Tibial artery (tissue), 4 donors: ENCODE results near the gene RAE1.
"Not testable (repeated sequence)": the region's sequence is repeated elsewhere in the genome, so short reads cannot be mapped to it uniquely, and the experiment has no call there.

Source experiments
- DNase-seq, 2 donors: peaks; one replicate each; pipeline ENCODE4 v3.0.0-alpha.2; 2019
- H3K27ac ChIP-seq, 2 donors: fragments of 200-600 bp; sonication (generic) in 1 of 2; 1 replicate in 1 of 2; 2 replicates in 1 of 2; pipeline ENCODE4 v1.5.1; 2018 to 2019; ENCODE audit warnings: mild to moderate bottlenecking in 1 of 2
- H3K27me3 ChIP-seq, 2 donors: fragments of 200-600 bp; sonication (generic) in 1 of 2; one replicate each; pipeline versions ENCODE4 v1.5.1 to v1.6.0; 2016 to 2019
- H3K36me3 ChIP-seq, 3 donors: fragments of 200-600 bp; sonication (generic) in 2 of 3; one replicate each; pipeline ENCODE4 v1.5.1; 2016 to 2019; ENCODE audit warnings: mild to moderate bottlenecking in 2 of 3
- H3K4me1 ChIP-seq, 4 donors: fragments of 200-600 bp; sonication (generic) in 2 of 4; 1 replicate in 3 of 4; 2 replicates in 1 of 4; pipeline ENCODE4 v1.5.1; 2016 to 2019
- H3K4me3 ChIP-seq, 2 donors: fragments of 200-600 bp; sonication (generic) in 1 of 2; 1 replicate in 1 of 2; 2 replicates in 1 of 2; pipeline ENCODE4 v1.5.1; 2018 to 2019; ENCODE audit warnings: mild to moderate bottlenecking in 2 of 2
- H3K9me3 ChIP-seq, 3 donors: fragments of 200-600 bp; sonication (generic) in 1 of 3; one replicate each; pipeline ENCODE4 v1.5.1; 2016 to 2019
- CTCF ChIP-seq, 2 experiments: fragments of 200-600 bp in 1 of 2; fragments of 450-650 bp in 1 of 2; IDR thresholded peaks; one replicate each; pipeline ENCODE4 v1.5.1; 2017 to 2019; ENCODE audit warnings: antibody characterized with exemption in 2 of 2, mild to moderate bottlenecking in 1 of 2, moderate library complexity in 1 of 2
- intact Hi-C: fragments of 100-400 bp; cut with DNase I; formaldehyde crosslinking; loops from one replicate; pipeline ENCODE4 v1.15.0; 2023; ENCODE audit warnings: low total_unique reads

Gene RAE1

GRCh38 chr20:57417051-57417689 lies 66.1 kb downstream of the RAE1 start:
- no peak overlapping the region for H3K27ac ChIP-seq
- no peaks in the 10 kb centered on the region for H3K36me3 ChIP-seq
- TF ChIP-seq CTCF (IDR thresholded peaks at IDR 0.05): no peak
- H3K27me3 ChIP-seq: peaks cover 0 to 6% of the 10 kb centered on the region in 2 donors
- intact Hi-C loops: no loop called here
- no peaks in the 10 kb centered on the region for H3K9me3 ChIP-seq
- no peak for DNase-seq
- peaks cover 0 to 10% (median 5%) of the 10 kb centered on the region in 4 donors for H3K4me1 ChIP-seq
- H3K4me3 ChIP-seq: no peak overlapping the region

GRCh38 chr20:57417830-57418780 lies 67.0 kb downstream of the RAE1 start:
- intact Hi-C loops: no loop called here
- H3K36me3 ChIP-seq: no peaks in the 10 kb centered on the region
- no peak overlapping the region for H3K4me3 ChIP-seq
- TF ChIP-seq CTCF (IDR thresholded peaks at IDR 0.05): no peak
- H3K27me3 ChIP-seq: peaks cover 0 to 9% of the 10 kb centered on the region in 2 donors
- H3K27ac ChIP-seq: no peak overlapping the region
- peaks cover 0 to 10% (median 5%) of the 10 kb centered on the region in 4 donors for H3K4me1 ChIP-seq
- no peaks in the 10 kb centered on the region for H3K9me3 ChIP-seq
- no peak for DNase-seq

- H3K27me3 ChIP-seq, H3K36me3 ChIP-seq, H3K9me3 ChIP-seq, intact Hi-C loops, H3K4me1 ChIP-seq, H3K27ac ChIP-seq, DNase-seq, H3K4me3 ChIP-seq: not testable (repeated sequence)
These were observed 68.4 kb downstream of the RAE1 start for GRCh38 chr20:57419479-57419878.

GRCh38 chr20:57420571-57421252 lies 69.7 kb downstream of the RAE1 start:
- intact Hi-C loops: no loop called here
- Histone ChIP-seq H3K4me3 (no peak overlapping the region), H3K27ac (no peak overlapping the region), H3K36me3 (no peaks in the 10 kb centered on the region), H3K27me3 (peaks cover 0 to 12% of the 10 kb centered on the region in 2 donors), H3K9me3 (no peaks in the 10 kb centered on the region), H3K4me1 (no peaks in the 10 kb centered on the region)
- no peak for TF ChIP-seq CTCF (IDR thresholded peaks at IDR 0.05)
- no peak for DNase-seq

GRCh38 chr20:57421253-57422220 lies 70.5 kb downstream of the RAE1 start:
- intact Hi-C loops: no loop called here
- Histone ChIP-seq H3K9me3 (no peaks in the 10 kb centered on the region), H3K27ac (no peak overlapping the region), H3K4me3 (no peak overlapping the region), H3K36me3 (no peaks in the 10 kb centered on the region), H3K4me1 (no peaks in the 10 kb centered on the region), H3K27me3 (peaks cover 0 to 15% of the 10 kb centered on the region in 2 donors)
- DNase-seq: no peak
- TF ChIP-seq CTCF (IDR thresholded peaks at IDR 0.05): no peak
